Adipose tissue (tissue), 3 donors: ENCODE measurements around the gene ANKRD36. TPM values are rescaled to one million over a fixed set of nuclear protein-coding genes. Genes with fewer than 3 reads are reported as not detected.
"Not testable (repeated sequence)": the region's sequence is repeated elsewhere in the genome, so short reads cannot be mapped to it uniquely, and the experiment has no call there.

Experiments used
- H3K27ac ChIP-seq: one replicate; pipeline ENCODE4 v1.5.1; 2013; ENCODE audit warnings: low read depth, low read length
- WGBS, 3 donors: extraction: QIAGEN DNeasy Blood & Tissue Kit; methylation state at CpG; one replicate each; pipeline ENCODE4 v1.1.7; 2013; 5-methylcytosine and 5-hydroxymethylcytosine counted together
- polyA plus RNA-seq, 3 donors: library from polyadenylated mRNA; stranded (reverse); fragments of 200-250 nt; gene quantifications; one replicate each; pipeline ENCODE4 v1.2.3, GENCODE V29; 2013
- donor health status: healthy with polysubstance abuse.
- donor health status: Bipolar disorder and iron deficiency.
- donor health status: healthy.

Gene ANKRD36
- polyA plus RNA-seq, 3 donors = 2.5 to 4.2 (median 2.8) TPM

GRCh38 chr2:97106878-97107277 lies 6.1 kb upstream of the ANKRD36 start:
- H3K27ac ChIP-seq = not testable (repeated sequence)
- 91 to 97% (median 94%) methylated on average over 2 of the region's 2 CpGs for WGBS, 3 donors

- 87 to 90% (median 88%) methylated on average over 9 of the region's 9 CpGs for WGBS, 3 donors
- H3K27ac ChIP-seq = not testable (repeated sequence)
Measured at GRCh38 chr2:97111246-97111645, 1.7 kb upstream of the ANKRD36 start.

DNA sequence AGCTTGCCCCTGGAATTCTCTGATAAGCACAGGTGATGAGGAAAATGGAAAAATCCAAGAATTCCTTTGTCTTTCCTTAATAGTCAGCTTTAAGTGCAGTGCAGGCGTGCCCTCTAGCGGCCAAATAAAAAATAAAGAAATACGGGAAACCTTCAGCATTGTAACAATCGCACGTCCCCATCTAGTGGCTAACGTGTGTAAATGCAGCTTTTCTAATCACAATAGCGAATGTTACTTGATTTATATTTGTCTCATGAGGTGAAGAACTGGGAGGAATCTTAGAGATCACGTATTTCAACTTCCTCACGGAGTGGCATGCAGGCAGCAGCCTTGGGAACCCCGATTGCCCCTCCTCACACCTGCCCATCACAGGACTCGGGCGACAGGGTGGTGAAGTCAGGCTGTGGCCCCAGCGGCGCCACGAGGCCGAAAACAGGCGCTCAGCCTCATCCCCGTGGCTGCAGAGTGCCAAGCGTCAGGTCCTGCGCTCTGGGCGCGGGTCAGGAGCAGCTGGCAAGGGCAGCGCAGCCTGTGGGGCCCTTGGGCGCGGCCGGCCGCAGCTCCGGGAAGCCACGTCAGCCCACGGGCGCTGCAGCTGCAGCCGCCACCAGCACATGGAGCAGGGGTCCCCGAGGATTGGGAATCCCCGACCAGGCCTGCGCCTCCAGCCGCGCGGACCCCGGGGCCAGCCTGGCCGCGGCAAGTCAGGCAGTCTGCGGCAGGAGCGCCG lies 468 bp upstream of the ANKRD36 start:
- 0 to 1% (median 1%) methylated on average over 30 to 38 of the region's 44 CpGs for WGBS, 3 donors

DNA sequence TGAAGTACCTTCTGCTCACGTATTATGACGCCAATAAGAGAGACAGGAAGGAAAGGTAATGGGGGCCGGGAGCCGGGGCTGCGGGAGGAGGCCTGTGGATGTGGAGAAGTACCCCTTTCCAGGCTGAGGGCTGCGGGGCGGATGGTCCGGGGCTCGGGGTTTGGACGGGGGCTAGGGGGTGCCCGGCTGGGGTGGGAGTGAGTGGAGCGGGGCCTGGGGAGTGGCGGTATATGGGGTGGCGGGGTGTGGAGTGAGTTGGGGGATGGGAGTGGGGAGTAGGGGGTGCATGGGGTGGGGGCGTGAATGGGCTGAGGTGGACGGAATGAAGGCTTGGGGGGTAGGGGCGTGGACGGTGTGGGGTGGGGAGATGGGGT lies 916 bp downstream of the ANKRD36 start:
- 0 to 2% (median 0%) methylated on average over 12 to 18 of the region's 18 CpGs for WGBS, 3 donors
- not testable (repeated sequence) for H3K27ac ChIP-seq

More for the DNA sequence above, 468 bp upstream of the ANKRD36 start:
- not testable (repeated sequence) for H3K27ac ChIP-seq

- H3K27ac ChIP-seq = not testable (repeated sequence)
- 88 to 98% (median 97%) methylated on average over 2 of the region's 2 CpGs for WGBS, 3 donors
Measured at GRCh38 chr2:97129090-97129489, 16.1 kb downstream of the ANKRD36 start.

- 69 to 80% (median 74%) methylated on average over 3 of the region's 3 CpGs for WGBS, 3 donors
- H3K27ac ChIP-seq = not testable (repeated sequence)
Measured at GRCh38 chr2:97144016-97144415, 31.1 kb downstream of the ANKRD36 start.

DNA sequence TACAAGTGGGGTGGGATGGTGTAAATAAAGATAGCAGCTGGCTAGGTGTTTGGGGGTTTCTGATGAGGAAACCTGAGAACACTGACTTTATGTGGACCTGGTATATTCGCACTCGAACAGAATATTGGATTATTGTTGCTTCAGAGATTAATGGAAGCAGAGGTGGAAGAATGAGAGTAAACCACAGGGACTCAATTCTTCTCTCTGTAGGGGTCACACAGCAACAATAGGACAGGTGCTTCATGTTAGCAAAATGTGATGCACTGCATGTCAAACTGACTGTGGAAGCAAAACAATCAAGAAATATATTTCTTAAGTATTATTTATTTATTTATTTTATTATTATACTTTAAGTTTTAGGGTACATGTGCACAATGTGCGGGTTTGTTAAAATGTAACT lies 53.6 kb downstream of the ANKRD36 start:
- not testable (repeated sequence) for H3K27ac ChIP-seq
- WGBS, 3 donors = 86 to 88% (median 88%) methylated on average over 1 of the region's 3 CpGs

GRCh38 chr2:97167938-97168337 lies 55.0 kb downstream of the ANKRD36 start:
- 77 to 78% (median 77%) methylated on average over 4 of the region's 4 CpGs for WGBS, 3 donors
- H3K27ac ChIP-seq = not testable (repeated sequence)

DNA sequence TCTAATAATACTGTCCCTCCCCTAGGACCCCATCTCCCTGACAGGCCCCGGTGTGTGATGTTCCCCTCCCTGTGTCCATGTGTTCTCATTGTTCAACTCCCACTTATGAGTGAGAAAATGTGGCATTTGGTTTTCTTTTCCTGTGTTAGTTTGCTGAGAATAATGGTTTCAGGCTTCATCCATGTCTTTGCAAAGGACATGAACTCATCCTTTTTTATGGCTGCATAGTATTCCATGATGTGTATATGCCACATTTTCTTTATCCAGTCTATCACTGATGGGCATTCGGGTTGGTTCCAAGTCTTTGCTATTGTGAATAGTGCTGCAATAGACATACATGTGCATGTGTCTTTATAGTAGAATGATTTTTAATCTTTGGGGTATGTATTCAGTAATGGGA lies 55.6 kb downstream of the ANKRD36 start:
- 72 to 80% (median 79%) methylated on average over 2 of the region's 2 CpGs for WGBS, 3 donors
- not testable (repeated sequence) for H3K27ac ChIP-seq

DNA sequence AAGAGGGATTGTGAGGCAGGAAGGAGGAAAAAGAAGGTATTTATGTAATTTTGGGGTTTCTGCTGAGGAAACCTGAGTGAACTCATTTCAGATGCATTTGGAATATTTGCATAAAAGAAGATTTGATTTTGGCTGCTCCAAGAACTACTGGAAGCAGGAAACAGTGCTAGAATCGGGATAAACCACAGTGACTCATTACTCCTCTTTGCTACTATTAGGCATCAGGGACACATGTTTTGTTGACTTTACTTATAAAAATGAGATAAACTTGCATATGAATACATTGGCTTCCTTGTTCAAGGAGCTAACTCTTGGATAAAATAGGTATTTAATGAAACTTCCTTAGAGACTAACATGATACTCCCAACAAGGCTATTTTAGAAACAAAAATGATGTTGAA lies 67.4 kb downstream of the ANKRD36 start:
- 64 to 85% (median 74%) methylated on average over 1 of the region's 1 CpG for WGBS, 3 donors
- not testable (repeated sequence) for H3K27ac ChIP-seq

GRCh38 chr2:97195349-97195748 lies 82.4 kb downstream of the ANKRD36 start:
- WGBS, 3 donors = no CpG with 5 or more reads among the region's 1 CpG
- H3K27ac ChIP-seq = not testable (repeated sequence)

DNA sequence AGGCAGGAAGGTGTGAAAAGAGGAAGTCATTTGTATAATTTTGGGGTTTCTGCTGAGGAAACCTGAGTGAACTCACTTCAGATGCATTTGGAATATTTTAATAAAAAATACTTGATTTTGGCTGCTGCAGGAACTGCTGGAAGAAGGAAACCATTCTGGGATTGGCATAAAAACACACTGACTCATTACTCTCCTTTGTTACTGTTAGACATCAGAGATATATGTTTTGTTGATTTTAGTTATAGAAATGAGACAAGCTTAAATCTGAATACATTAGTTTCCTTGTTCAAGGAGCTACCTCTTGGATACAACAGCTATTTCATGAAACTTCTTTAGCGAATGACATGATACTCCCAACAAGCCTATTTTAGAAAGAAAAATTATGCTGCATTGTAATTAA lies 84.3 kb downstream of the ANKRD36 start:
- not testable (repeated sequence) for H3K27ac ChIP-seq
- WGBS, 3 donors = 95 to 99% (median 95%) methylated on average over 1 of the region's 1 CpG

DNA sequence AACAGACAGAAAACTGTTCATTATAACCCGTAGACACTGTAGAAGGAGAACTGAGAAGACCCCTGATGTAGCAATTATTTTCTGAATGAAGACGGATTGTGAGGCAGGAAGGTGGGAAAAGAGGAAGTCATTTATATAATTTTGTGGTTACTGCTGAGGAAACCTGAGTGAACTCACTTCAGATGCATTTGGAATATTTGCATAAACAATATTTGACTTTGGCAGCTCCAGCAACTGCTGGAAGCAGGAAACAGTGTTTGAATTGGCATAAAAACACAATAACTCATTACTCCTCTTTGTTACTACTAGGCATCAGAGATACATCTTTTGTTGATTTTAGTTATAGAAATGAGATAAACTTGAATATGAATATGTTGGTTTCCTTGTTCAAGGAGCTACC lies 87.9 kb downstream of the ANKRD36 start:
- WGBS, 3 donors = 47 to 77% (median 51%) methylated on average over 2 of the region's 2 CpGs
- not testable (repeated sequence) for H3K27ac ChIP-seq

GRCh38 chr2:97202643-97203250 lies 89.8 kb downstream of the ANKRD36 start:
- not testable (repeated sequence) for H3K27ac ChIP-seq
- 47 to 83% (median 48%) methylated on average over 5 of the region's 5 CpGs for WGBS, 3 donors

DNA sequence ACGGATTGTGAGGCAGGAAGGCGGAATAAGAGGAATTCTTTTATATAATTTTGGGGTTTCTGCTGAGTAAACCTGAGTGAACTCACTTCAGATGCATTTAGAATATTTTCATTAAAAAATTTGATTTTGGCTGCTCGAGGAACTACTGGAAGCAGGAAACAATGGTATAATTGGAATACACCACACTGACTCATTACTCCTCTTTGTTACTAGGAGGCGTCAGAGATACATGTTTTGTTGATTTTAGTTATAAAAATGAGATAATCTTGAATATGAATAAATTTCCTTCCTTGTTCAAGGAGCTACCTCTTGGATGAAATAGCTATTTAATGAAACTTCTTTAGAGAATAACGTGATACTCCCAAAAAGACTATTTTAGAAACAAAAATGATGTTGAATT lies 97.4 kb downstream of the ANKRD36 start:
- WGBS, 3 donors = 90 to 94% (median 91%) methylated on average over 5 of the region's 5 CpGs

DNA sequence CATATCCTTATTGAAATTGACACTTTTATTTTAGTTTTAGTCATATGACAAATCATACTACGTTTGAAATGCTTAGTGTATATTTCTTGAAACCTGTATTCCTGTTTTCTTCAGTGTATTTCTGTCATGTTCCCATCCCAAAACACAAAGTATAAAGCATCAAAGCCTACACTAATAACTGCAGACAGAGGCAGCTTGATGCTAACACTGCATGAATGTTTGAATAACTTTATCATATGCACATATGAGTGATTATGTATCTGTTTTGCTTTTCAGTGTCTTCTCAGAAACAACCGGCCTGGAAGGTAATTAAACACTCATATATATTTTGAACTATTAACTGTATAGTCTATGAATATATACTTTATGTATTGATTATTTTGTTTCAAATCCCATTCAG lies 102.1 kb downstream of the ANKRD36 start:
- not testable (repeated sequence) for H3K27ac ChIP-seq
- no CpG with 5 or more reads among the region's 2 CpGs for WGBS, 3 donors

More for the DNA sequence above, 97.4 kb downstream of the ANKRD36 start:
- no peak overlapping the region for H3K27ac ChIP-seq

GRCh38 chr2:97230848-97231585 lies 118.1 kb downstream of the ANKRD36 start:
- WGBS, 3 donors = 98 to 99% (median 99%) methylated on average over 10 of the region's 10 CpGs
- not testable (repeated sequence) for H3K27ac ChIP-seq

DNA sequence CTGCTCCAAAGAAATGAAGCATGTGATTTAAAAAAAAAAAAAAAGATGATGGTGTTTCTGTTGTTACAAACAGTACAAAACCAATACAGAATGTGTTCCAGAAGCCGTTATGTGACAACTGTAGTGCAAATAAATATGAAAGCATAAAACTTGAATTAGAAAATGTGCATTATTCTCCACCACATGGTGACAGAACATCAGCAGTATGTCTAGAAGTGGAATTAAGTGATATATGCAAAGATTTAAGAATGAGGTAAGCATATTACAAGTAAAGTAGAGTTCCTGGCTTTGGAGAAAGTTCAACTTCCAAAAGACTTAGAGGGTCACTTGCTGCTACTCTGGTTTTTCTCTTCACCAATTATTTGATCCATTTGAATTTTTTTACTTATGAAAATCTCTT lies 120.0 kb downstream of the ANKRD36 start:
- WGBS, 3 donors = 100% methylated on average over 1 of the region's 1 CpG
- H3K27ac ChIP-seq = not testable (repeated sequence)

- WGBS, 3 donors = no CpG with 5 or more reads among the region's 2 CpGs
Measured at GRCh38 chr2:97233660-97234295, 120.8 kb downstream of the ANKRD36 start.

More at GRCh38 chr2:97233660-97234295, 120.8 kb downstream of the ANKRD36 start:
- H3K27ac ChIP-seq = not testable (repeated sequence)
